A673 (cell line): ENCODE results near the gene VPS29. TPM values are rescaled to one million over a fixed set of nuclear protein-coding genes. Genes with fewer than 3 reads are reported as not detected.
"Not testable (repeated sequence)": the region's sequence is repeated elsewhere in the genome, so short reads cannot be mapped to it uniquely, and the experiment has no call there.

Experiments
- BruUV-seq: library from RNA; stranded (reverse); fragments of 400-500 nt; replicated peaks from 2 replicates; lab custom pipeline; 2021; lab: Mats Ljungman, UMichigan
- CTCF ChIA-PET: fragments of 300-600 bp; sonication (Branson Sonifier 250); formaldehyde crosslinking; loops from one replicate; lab custom pipeline; 2022; ENCODE audit warnings: antibody characterized with exemption; lab: Charles Lee
- POLR2A ChIA-PET: fragments of 300-600 bp; sonication (Branson Sonifier 250); formaldehyde crosslinking; loops from one replicate; lab custom pipeline; 2022; ENCODE audit warnings: antibody characterized with exemption; ENCODE audit not compliant: low non-redundant PET; lab: Charles Lee
- DNase-seq: peaks from one replicate; pipeline ENCODE4 v3.0.0-alpha.2; 2015; ENCODE audit warnings: low spot score
- H3K27ac ChIP-seq: fragments of 200-600 bp; sonication (generic); 2 replicates; pipeline ENCODE4 v1.5.1; 2016; ENCODE audit warnings: mixed run types, low read depth, mild to moderate bottlenecking, mixed read lengths, antibody characterized with exemption, low read length; ENCODE audit not compliant: poor library complexity, severe bottlenecking
- H3K27me3 ChIP-seq: fragments of 200-600 bp; sonication (generic); replicated peaks from 2 replicates; pipeline ENCODE4 v1.6.1; 2017; ENCODE audit warnings: mixed run types, low read depth, mild to moderate bottlenecking, mixed read lengths, antibody characterized with exemption, low read length; ENCODE audit not compliant: insufficient read depth, poor library complexity
- H3K36me3 ChIP-seq: fragments of 200-600 bp; sonication (generic); 2 replicates; pipeline ENCODE4 v1.6.1; 2016; ENCODE audit warnings: mixed run types, mild to moderate bottlenecking, mixed read lengths, antibody characterized with exemption, low read length; ENCODE audit not compliant: insufficient read depth, poor library complexity, severe bottlenecking
- H3K4me1 ChIP-seq: fragments of 200-600 bp; sonication (generic); 2 replicates; pipeline ENCODE4 v1.6.1; 2017; ENCODE audit warnings: mixed run types, mild to moderate bottlenecking, mixed read lengths, antibody characterized with exemption, low read length; ENCODE audit not compliant: insufficient read depth, poor library complexity, severe bottlenecking
- H3K4me3 ChIP-seq: fragments of 200-600 bp; sonication (generic); 2 replicates; pipeline ENCODE4 v1.5.1; 2016; ENCODE audit warnings: low read depth, mixed run types, mild to moderate bottlenecking, mixed read lengths, low read length; ENCODE audit not compliant: poor library complexity, severe bottlenecking
- H3K9me3 ChIP-seq: fragments of 200-600 bp; sonication (generic); 2 replicates; pipeline ENCODE4 v1.6.1; 2016; ENCODE audit warnings: mixed run types, low read depth, mild to moderate bottlenecking, mixed read lengths, antibody characterized with exemption, low read length; ENCODE audit not compliant: poor library complexity, severe bottlenecking
- EZH2 ChIP-seq: fragments of 200-600 bp; sonication (generic); IDR thresholded peaks from 2 replicates; pipeline ENCODE4 v1.6.1; 2017; ENCODE audit warnings: borderline replicate concordance, low read depth, mild to moderate bottlenecking, mixed read lengths, antibody characterized with exemption, low read length; ENCODE audit not compliant: poor library complexity, severe bottlenecking
- intact Hi-C: fragments of 100-400 bp; cut with micrococcal nuclease; formaldehyde crosslinking; loops from one replicate; pipeline ENCODE4 v1.10.0; 2022; ENCODE audit not compliant: unreplicated experiment
- total RNA-seq: library from RNA; stranded (reverse); gene quantifications from 2 replicates; pipeline ENCODE4 v1.2.3, GENCODE V29; 2021
- TF ChIP-seq, protein P1 (sequence below): fragments of 300-800, 200-600 bp; sonication (generic); conservative IDR thresholded peaks from 2 replicates; pipeline ENCODE4 v1.5.1; 2017; ENCODE audit warnings: low read depth, mild to moderate bottlenecking, antibody characterized with exemption, low read length, moderate library complexity, mixed read lengths

The VPS29 gene
- total RNA-seq, 1 experiment from 2014 or later, result 147 TPM

- Histone ChIP-seq H3K4me1 (peaks cover 12% of the 10 kb centered on the region), H3K27ac (no peak overlapping the region), H3K36me3 (peaks cover 12% of the 10 kb centered on the region), H3K4me3 (no peak overlapping the region), H3K9me3 (no peaks in the 10 kb centered on the region), H3K27me3 (no peaks in the 10 kb centered on the region)
- no TSS peak for BruUV-seq
- ChIA-PET POLR2A (no interaction called here), CTCF (no interaction called here)
- TF ChIP-seq, protein P1, sequence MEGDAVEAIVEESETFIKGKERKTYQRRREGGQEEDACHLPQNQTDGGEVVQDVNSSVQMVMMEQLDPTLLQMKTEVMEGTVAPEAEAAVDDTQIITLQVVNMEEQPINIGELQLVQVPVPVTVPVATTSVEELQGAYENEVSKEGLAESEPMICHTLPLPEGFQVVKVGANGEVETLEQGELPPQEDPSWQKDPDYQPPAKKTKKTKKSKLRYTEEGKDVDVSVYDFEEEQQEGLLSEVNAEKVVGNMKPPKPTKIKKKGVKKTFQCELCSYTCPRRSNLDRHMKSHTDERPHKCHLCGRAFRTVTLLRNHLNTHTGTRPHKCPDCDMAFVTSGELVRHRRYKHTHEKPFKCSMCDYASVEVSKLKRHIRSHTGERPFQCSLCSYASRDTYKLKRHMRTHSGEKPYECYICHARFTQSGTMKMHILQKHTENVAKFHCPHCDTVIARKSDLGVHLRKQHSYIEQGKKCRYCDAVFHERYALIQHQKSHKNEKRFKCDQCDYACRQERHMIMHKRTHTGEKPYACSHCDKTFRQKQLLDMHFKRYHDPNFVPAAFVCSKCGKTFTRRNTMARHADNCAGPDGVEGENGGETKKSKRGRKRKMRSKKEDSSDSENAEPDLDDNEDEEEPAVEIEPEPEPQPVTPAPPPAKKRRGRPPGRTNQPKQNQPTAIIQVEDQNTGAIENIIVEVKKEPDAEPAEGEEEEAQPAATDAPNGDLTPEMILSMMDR, result no peak
- no peak for TF ChIP-seq EZH2
- DNase-seq, result no peak
- intact Hi-C loops, result no loop called here
These were observed 28.6 kb upstream of the VPS29 start for GRCh38 chr12:110530511-110530910.

GRCh38 chr12:110528277-110528839, 26.4 kb upstream of the VPS29 start:
- no peak overlapping the region for H3K4me3 ChIP-seq
- peaks cover 12% of the 10 kb centered on the region for H3K4me1 ChIP-seq
- no peak overlapping the region for H3K27ac ChIP-seq
- ChIA-PET CTCF (interaction anchor here (0.7 kb wide), 1 partner anchor 209 kb away, joined by 3 read pairs; no protein-coding TSS in a partner anchor), POLR2A (no interaction called here)
- H3K9me3 ChIP-seq, result no peaks in the 10 kb centered on the region
- H3K27me3 ChIP-seq, result no peaks in the 10 kb centered on the region
- no peak for TF ChIP-seq EZH2
- TF ChIP-seq, protein P1, result no peak
- DNase-seq, result no peak
- BruUV-seq, result no TSS peak
- intact Hi-C loops, result no loop called here
- no peaks in the 10 kb centered on the region for H3K36me3 ChIP-seq

GRCh38 chr12:110520876-110521712, 19.2 kb upstream of the VPS29 start:
- H3K27ac ChIP-seq, H3K27me3 ChIP-seq, H3K4me1 ChIP-seq, H3K9me3 ChIP-seq, intact Hi-C loops, POLR2A ChIA-PET, BruUV-seq, DNase-seq, H3K36me3 ChIP-seq, H3K4me3 ChIP-seq: not testable (repeated sequence)
- CTCF ChIA-PET, result interaction anchor here (0.6 kb wide), 1 partner anchor 22 kb away, joined by 8 read pairs; no protein-coding TSS in a partner anchor

GRCh38 chr12:110518014-110518413, 16.1 kb upstream of the VPS29 start:
- CTCF ChIA-PET, result interaction anchor here (0.7 kb wide), 1 partner anchor 83 kb away, joined by 5 read pairs; no protein-coding TSS in a partner anchor
- H3K36me3 ChIP-seq, POLR2A ChIA-PET, intact Hi-C loops, H3K27me3 ChIP-seq, H3K27ac ChIP-seq, H3K9me3 ChIP-seq, H3K4me3 ChIP-seq, DNase-seq, BruUV-seq: not testable (repeated sequence)
- peaks cover 13% of the 10 kb centered on the region for H3K4me1 ChIP-seq
